Lower lobe of right lung (tissue), 2 donors: ENCODE measurements around the gene CXCR4. TPM values are rescaled to one million over a fixed set of nuclear protein-coding genes. Genes with fewer than 3 reads are reported as not detected.

Experiments
- ATAC-seq, 2 donors: fragments of 200-7000 bp; cut with Tn5 transposase; one replicate each; pipeline ENCODE4 v1.9.1; 2020 to 2022; ENCODE audit warnings: mild to moderate bottlenecking in 2 of 2, moderate library complexity in 2 of 2
- DNase-seq: peaks from one replicate; pipeline ENCODE4 v3.0.0-alpha.2; 2020
- H3K27ac ChIP-seq: fragments of 200-600 bp; one replicate; pipeline ENCODE4 v1.8.0; 2022
- H3K27me3 ChIP-seq: fragments of 200-600 bp; one replicate; pipeline ENCODE4 v1.8.0; 2022; ENCODE audit warnings: low read depth
- H3K36me3 ChIP-seq: fragments of 200-600 bp; one replicate; pipeline ENCODE4 v1.8.0; 2022; ENCODE audit warnings: mild to moderate bottlenecking
- H3K4me1 ChIP-seq: fragments of 200-600 bp; one replicate; pipeline ENCODE4 v1.8.0; 2022
- H3K4me3 ChIP-seq: fragments of 200-600 bp; one replicate; pipeline ENCODE4 v1.8.0; 2022; ENCODE audit warnings: mild to moderate bottlenecking
- H3K9me3 ChIP-seq: fragments of 200-600 bp; one replicate; pipeline ENCODE4 v1.8.0; 2022
- intact Hi-C: fragments of 100-400 bp; cut with DNase I; formaldehyde crosslinking; loops from one replicate; pipeline ENCODE4 v1.11.0; 2022
- total RNA-seq: library from RNA; stranded (reverse); fragmentation: NEBNext Ultra II Directional; extraction: Animal tissue kit (Norgen Biotek cat#: 25700); gene quantifications from one replicate; pipeline ENCODE4 v1.2.1, GENCODE V29; 2021
- TF ChIP-seq, protein P1 (sequence below): fragments of 200-600 bp; IDR thresholded peaks from one replicate; pipeline ENCODE4 v1.8.0; 2022; ENCODE audit warnings: antibody characterized with exemption, mild to moderate bottlenecking
- donor health status: DM: no; HTN: yes; CAD: no; lungs with severe emphysema.

The CXCR4 gene
- total RNA-seq, 1 donor from 2014 or later = 55.1 TPM

DNA sequence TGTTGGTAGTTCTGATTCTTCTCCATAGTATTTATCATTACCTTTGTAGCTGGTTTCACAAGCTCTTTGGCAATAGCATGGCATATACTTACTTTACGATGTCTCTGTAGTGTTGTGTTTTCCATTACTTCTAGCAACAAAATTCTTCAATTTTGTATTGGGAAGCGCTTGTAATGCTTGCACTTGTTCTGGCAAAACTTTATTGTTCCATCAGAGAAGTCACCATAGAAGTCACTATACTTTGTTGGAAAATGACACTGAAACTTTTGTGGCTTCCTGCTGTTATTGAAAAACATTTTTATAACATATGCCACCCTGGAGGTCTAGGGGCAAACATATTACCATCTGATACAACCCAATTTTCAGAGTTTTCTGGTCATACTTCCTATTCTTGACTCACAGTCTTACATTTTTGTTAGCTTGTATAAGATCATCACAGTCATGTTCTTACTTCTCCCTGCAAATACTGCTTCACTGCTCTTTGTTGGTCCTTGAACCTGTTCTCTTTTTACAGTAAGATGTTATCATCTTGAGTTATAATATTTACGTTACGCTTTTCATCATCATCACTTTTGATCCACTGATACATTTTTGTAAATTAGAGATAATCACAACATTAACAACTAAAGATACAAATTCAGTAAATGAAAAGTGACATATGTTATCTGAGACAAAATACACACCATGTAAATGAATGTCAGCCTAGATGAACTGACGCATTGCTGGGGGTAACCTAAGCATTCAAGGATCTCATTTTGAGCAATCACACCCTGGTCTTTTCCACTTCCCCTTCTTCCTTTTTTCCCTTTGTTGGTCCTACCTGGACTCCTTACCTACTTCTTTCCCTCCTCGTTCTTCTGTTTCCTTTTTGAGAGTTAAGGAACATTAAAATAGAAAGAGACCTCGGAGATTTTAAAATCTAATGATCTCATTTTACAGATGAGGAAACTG, 33.3 kb upstream of the CXCR4 start:
- Histone ChIP-seq H3K27ac (no peak overlapping the region), H3K4me1 (no peaks in the 10 kb centered on the region), H3K36me3 (no peaks in the 10 kb centered on the region), H3K9me3 (no peaks in the 10 kb centered on the region), H3K4me3 (no peak overlapping the region), H3K27me3 (no peaks in the 10 kb centered on the region)
- DNase-seq (no peak), ATAC-seq (no peak)
- TF ChIP-seq, protein P1, sequence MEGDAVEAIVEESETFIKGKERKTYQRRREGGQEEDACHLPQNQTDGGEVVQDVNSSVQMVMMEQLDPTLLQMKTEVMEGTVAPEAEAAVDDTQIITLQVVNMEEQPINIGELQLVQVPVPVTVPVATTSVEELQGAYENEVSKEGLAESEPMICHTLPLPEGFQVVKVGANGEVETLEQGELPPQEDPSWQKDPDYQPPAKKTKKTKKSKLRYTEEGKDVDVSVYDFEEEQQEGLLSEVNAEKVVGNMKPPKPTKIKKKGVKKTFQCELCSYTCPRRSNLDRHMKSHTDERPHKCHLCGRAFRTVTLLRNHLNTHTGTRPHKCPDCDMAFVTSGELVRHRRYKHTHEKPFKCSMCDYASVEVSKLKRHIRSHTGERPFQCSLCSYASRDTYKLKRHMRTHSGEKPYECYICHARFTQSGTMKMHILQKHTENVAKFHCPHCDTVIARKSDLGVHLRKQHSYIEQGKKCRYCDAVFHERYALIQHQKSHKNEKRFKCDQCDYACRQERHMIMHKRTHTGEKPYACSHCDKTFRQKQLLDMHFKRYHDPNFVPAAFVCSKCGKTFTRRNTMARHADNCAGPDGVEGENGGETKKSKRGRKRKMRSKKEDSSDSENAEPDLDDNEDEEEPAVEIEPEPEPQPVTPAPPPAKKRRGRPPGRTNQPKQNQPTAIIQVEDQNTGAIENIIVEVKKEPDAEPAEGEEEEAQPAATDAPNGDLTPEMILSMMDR = no peak
- intact Hi-C loops = loop anchor here (5.0 kb wide), 1 partner anchor 66 kb away; no protein-coding TSS in a partner anchor

DNA sequence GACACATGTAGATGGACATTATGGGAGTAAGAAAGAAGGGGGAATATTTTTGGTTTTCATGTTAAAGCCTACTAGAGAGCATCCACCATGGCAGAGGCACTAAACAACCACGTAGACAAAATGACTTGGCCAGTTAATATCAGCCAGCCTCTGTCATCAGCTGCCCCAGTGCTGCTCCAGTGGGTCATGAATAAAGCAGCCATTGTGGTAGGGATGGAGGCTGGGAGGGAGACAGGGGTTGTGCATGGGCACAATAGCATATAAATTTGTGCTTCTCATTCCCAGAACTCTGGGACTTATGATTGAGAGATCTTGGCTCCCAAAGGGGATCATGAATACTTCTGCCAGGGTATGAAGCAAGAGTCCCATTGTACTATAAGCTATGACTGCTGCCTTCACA, 31.1 kb upstream of the CXCR4 start:
- DNase-seq (no peak), ATAC-seq (no peak)
- Histone ChIP-seq H3K4me1 (no peaks in the 10 kb centered on the region), H3K27me3 (no peaks in the 10 kb centered on the region), H3K4me3 (no peak overlapping the region), H3K36me3 (no peaks in the 10 kb centered on the region), H3K27ac (no peak overlapping the region), H3K9me3 (no peaks in the 10 kb centered on the region)
- TF ChIP-seq, protein P1 = no peak
- intact Hi-C loops = no loop called here

DNA sequence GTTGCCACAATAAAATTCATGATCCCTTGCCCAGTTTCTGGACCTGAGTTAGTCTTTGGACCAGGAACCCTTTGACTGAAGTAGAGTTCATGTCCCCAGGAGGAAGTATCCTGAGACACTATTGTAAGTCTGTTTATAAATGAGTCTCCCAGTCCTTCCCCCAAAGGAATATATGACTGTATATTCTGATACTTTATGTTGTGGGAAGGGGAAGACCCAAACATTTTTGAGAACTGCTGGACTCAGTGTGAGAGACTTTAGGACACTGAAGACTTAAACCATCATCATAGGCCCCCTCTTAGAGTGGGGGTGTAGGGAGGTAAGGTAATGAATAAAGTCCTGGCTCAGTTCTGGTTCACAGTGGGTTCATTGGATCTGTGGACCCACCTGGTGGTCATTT, 28.6 kb upstream of the CXCR4 start:
- Histone ChIP-seq H3K27ac (no peak overlapping the region), H3K27me3 (no peaks in the 10 kb centered on the region), H3K4me1 (no peaks in the 10 kb centered on the region), H3K4me3 (no peak overlapping the region), H3K9me3 (no peaks in the 10 kb centered on the region), H3K36me3 (no peaks in the 10 kb centered on the region)
- intact Hi-C loops = no loop called here
- ATAC-seq (no peak), DNase-seq (no peak)
- TF ChIP-seq, protein P1 = no peak

DNA sequence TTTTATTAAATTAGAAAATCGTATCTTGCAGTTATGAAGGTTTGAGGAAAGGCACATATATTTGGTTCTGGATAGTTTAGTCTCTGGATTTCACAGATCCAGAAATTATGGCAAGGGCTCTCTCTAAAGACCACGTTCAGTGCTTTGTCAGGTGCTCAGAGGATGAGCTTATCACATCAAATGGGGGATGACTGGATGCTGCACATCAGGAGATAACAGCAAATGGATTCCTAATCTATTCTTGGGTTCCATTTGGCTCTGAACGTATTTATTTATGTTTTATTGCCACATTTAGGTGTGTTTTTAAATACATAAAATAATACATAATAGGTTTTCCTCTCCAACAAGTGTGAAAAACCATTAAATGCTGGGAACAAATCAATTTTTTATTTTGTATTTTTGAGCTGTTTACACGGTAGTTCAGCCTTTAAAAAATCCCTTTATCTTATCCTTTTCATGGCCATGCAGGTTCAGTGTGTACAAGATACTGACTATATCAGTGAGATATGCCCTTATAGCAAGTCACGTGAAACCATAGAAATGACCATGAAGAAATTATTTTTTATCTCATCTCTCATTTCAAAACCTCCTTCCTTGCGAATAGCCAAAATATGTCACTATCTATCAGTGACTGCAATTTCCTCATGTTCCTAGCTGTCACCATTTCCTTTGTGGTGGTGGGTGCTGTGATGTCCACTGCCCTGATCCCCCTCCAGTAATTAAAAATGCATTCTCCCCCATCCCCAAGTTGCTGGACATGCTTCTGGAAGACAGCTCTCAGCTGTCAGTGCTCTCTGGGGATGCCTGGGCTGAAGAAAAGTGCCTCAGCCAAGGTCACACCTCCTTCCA, 25.9 kb upstream of the CXCR4 start:
- H3K9me3 ChIP-seq = no peaks in the 10 kb centered on the region
- no peaks in the 10 kb centered on the region for H3K4me1 ChIP-seq
- no peaks in the 10 kb centered on the region for H3K36me3 ChIP-seq
- intact Hi-C loops = no loop called here
- TF ChIP-seq, protein P1 = no peak
- ATAC-seq = no peak
- H3K4me3 ChIP-seq = no peak overlapping the region
- no peak for DNase-seq
- no peak overlapping the region for H3K27ac ChIP-seq
- H3K27me3 ChIP-seq = no peaks in the 10 kb centered on the region

DNA sequence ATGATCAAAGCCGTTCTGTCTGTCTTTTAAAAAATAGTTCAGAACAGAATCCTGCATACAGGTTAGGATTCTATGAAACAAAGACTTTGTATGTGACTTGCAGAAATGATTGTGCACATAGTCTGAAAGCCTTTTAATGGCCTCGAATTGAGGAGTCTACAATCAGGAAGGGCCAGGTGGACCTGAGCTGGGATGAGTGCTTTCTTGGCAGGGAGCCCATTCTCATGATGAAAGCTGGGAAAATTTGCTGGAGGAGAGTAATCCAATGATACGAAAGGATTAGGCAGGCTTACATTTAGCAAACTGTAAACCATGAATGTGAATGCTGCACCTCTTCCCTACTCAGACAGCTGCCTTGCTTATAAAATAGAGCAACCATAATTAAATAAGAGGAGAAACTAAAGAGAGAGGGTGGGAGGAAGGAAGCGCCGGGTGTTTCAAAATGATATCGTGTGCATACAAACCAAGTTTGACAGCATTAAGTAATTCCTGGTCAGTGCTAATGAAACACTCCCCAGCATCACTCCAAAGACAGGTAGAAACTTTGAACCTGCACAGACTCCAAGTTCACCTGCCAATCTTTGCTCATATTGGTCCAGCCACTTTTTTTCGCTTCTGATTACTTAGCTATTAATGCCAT, 23.7 kb upstream of the CXCR4 start:
- Histone ChIP-seq H3K4me1 (peaks cover 19% of the 10 kb centered on the region), H3K27me3 (no peaks in the 10 kb centered on the region), H3K4me3 (no peak overlapping the region), H3K9me3 (no peaks in the 10 kb centered on the region), H3K36me3 (no peaks in the 10 kb centered on the region), H3K27ac (no peak overlapping the region)
- no peak for DNase-seq
- intact Hi-C loops = no loop called here
- no peak for ATAC-seq
- TF ChIP-seq, protein P1 = no peak
